GM18507 (cell line): ENCODE data around the gene ADCY5.

ENCODE experiments used
- DNase-seq: peaks from one replicate; pipeline ENCODE4 v3.0.0; 2011; ENCODE audit warnings: low read depth; ENCODE audit not compliant: insufficient read length; ENCODE audit errors: extremely low spot score
- FAIRE-seq: peaks from 2 replicates; lab custom pipeline; 2011; peaks lifted over from hg19 to GRCh38; lab: Jason Lieb, UNC

Gene ADCY5

DNA sequence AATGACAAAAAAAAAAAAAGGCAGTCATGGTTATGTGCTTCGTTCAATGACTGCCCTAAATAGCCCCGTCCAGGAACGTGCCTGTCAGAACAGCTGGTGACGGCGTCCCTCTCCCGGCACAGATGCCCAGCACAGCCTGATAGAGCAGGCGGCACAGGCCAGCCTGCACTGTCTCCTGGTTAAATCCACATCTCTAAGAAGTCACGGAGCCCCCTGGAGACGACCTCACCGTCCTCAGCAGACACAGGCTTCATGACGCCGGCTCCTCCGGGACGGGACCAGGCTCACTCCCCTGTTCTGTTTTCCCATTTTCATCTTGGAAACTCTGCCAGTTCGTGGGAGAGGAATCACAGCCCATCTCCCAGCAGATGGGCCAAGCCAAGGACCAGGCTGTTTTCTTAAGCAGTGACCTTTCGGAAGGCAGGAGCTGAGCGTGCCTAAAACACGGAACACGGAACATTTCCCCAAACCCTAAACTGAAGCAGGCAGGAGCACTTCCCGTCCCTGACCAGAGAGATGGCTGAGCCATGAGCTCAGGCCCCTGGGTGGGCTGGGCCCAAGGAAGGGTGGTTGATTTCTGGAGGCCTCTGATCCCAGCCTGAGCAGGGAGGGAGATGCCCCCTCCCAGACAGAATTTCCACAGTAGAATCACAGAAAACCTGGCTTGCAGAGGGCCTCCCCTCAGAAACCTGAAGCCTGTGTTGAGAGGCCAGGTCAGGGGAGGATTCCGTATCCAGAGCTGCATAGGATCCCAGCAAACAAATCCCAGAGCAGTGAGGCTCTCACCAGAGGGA, 35.9 kb downstream of the ADCY5 start:
- DNase-seq (no peak), FAIRE-seq (no peak)

GRCh38 chr3:123412076-123412475, 36.8 kb downstream of the ADCY5 start:
- FAIRE-seq (no peak), DNase-seq (no peak)

DNA sequence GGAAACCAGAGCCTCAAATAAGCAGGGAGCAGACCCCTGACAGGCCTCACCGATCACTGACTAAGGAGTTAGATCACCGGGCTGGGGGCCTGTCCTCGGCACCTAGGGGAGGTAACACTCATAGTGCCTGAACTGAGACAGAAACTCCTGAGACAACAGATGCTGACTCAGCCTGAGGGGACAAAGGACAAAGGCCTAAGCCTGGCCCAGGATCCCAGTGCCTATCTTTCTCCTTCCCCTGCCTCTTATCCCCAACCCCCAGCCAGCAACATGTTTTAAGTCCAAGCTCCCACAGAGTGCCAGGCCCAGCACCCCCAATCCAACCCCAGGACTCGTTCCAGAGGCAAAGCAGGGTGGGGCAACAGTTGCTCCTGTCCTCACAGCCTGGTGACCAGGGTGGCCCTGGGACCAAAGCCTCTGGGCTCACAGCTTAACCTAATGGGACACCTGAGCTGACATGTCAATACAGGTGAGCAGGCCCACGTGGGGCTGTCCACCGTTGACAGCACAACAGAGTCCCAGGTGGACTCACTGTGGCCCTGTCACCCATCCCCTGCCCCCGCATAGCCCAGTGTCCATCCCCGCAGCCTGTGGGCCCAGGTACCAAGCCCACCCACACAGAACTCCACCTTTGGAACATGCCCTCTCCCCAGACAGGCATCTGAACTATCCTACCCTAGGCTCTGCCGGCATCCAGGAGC, 37.4 kb downstream of the ADCY5 start:
- FAIRE-seq: no peak
- DNase-seq: no peak

GRCh38 chr3:123410149-123410515, 38.8 kb downstream of the ADCY5 start:
- DNase-seq: no peak
- FAIRE-seq: no peak

GRCh38 chr3:123409443-123410148, 39.3 kb downstream of the ADCY5 start:
- DNase-seq: no peak
- FAIRE-seq: no peak

DNA sequence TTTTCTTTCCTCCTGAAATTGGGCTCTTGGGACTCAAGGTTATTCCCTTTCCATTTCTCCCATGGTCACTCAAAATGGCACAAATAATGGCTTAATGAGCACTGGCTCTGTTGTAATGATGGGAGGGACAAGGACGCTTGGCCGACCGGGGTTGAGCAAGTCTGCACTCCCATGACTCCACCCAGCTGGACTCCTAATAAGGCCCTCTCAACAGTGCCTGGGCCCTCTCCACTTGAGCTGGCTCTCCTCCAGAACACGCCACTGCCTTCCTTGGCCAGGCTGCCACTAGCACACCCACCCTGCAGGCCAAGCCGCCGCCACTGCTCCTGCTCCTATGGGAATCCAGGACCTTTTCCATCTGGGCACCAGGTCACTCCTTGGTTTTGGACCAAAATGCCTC, 42.3 kb downstream of the ADCY5 start:
- FAIRE-seq (no peak), DNase-seq (no peak)

DNA sequence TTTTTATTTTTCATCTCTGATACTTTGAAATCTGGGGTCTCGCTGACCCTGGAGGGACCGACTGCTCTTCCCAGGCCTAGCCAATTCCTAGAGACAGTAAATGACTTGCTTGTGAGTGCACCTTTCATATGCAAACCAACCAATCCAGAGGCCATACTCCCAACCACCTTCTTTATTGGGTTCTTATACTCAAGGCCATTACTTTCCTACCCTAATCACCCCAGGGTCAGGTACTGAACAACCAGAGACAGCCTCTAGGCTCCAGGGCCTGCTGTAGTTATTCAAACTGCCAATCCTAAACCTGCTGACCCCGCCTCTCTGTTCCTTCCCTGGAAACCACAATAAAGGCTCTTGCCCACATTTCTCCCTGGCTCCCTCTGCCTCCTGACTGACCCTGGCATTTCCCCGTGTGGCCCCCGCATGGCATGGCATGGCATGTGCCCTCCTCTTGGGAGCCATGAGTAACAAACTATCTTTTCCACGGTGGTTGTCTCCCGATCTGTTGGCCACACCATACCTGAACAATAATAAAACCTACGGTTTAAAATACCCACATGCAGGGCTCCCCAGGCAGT, 42.9 kb downstream of the ADCY5 start:
- DNase-seq (no peak), FAIRE-seq (no peak)

DNA sequence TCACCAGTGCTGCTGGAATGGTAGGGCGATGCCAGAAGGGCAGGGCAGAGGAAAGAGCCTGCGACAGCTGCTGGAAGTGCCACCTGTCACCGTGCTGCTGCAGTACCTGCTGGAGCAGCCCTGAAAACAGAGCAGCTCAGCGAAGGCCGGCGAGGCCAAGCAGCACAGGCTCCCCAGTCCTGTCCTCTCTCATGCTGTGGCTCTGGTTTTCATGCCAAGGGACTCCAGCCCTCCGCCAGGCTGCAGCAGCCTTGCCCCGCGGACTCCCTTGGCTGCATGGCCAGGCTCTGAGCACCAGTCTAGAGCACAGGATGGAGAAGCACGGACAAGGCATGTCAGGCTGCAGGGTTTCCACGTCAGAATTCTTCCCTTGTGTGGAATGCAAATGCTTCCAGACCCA, 43.9 kb downstream of the ADCY5 start:
- DNase-seq (no peak), FAIRE-seq (no peak)

DNA sequence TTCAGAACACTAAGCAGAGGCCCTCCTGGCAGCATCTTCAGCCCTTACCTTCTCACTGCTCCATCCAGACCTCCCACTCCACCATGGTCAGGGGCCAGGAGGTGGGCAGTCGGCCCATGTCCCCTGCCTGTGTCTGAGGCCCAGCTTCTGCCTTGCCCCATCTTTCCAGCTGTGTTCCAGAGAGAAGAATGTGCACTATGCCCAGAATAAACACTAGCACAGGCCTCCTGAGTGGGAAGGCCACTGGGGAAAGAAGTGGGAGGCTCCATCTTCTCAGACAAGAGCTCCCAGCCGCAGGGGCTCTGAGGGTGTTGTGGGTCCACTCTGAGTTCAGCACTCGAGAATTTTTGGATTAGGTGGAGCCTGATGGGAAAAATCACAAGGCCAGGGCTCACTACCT, 44.5 kb downstream of the ADCY5 start:
- FAIRE-seq (no peak), DNase-seq (no peak)

- DNase-seq (no peak), FAIRE-seq (no peak)
These were observed 46.9 kb downstream of the ADCY5 start for GRCh38 chr3:123401836-123402530.

GRCh38 chr3:123400169-123400568, 48.7 kb downstream of the ADCY5 start:
- DNase-seq (no peak), FAIRE-seq (no peak)

- no peak for FAIRE-seq
- no peak for DNase-seq
These were observed 49.2 kb downstream of the ADCY5 start for GRCh38 chr3:123399653-123400052.

DNA sequence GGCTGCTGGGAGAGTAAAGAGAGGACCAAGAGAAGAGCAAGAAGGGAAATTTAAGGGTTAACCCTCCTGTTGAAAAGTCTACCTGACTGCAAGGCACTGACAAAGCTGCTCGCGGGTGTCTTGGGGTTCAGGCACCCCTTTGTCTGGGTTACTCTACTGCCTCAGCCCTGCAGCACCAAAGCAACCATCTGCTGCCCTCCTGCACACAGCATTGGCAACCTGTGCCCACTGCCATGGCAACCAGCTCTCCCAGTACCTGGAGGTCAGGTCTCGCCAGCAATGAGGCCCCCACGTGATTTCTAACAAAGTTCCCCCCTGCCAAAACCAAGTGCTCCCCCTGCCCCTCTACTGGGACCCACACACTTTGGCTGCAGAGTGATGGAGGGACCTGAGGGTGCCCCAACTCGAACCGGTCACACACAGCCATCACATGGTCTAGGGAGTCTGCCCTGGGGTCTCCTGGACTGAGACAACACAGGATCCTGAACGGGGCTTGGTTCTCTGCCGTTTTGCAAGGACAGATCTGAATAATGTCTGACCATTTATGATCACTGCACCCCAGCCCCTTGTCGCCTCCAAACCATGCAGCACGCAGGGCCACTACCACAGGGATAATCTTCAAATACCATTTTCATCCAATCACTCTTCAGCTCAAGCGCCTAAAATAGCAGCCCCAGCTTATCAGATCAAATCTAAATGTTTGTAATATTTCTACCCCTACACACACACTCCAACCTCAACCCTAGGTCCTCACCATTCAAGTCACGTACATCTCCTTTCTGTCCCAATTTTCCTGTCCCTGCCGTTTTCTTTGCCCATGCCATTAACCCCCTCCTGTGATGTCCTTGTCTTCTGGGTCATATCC, 50.7 kb downstream of the ADCY5 start:
- DNase-seq: no peak
- FAIRE-seq: no peak

- DNase-seq (no peak), FAIRE-seq (no peak)
These were observed 51.8 kb downstream of the ADCY5 start for GRCh38 chr3:123397050-123397590.

DNA sequence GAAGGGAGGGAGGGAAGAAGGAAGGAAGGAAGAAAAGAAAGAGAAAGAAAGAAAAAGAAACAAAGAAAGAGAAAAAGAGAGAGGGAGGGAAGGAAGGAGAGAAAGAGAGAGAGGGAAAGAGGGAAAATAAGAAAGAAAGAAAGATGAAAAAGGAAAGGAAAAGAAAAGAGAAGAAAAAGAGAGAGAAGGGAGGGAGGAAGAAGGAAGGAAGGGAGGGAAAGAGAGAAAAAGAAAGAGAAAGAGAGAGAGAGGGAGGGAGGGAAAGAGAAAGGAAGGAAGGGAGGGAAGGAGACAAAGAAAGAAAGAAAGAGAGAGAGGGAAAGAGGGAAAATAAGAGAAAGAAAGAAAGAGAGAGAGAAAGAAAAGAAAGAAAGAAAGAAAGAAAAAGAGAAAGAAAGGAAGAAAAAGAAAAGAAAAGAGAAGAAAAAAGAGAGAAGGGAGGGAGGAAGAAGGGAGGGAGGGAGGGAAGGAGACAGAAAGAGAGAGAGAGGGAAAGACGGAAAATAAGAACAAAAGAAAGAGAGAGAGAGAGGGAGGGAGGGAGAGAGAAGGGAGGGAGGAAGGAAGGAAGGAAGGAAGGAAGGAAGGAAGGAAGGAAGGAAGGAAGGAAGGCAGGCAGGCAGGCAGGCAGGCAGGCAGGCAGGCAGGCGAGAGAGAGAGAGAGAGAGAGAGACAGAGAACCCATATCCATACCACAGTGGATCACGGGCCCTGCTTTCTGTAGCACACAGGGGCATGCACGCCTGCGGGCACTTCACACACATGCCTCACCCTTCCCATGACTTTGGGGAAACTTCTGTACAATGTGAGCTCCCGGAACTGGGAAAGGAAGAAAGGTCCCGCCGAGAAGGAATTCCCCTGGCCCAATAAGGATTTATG, 52.5 kb downstream of the ADCY5 start:
- no peak for DNase-seq
- no peak for FAIRE-seq

GRCh38 chr3:123395235-123395634, 53.7 kb downstream of the ADCY5 start:
- FAIRE-seq (no peak), DNase-seq (no peak)

DNA sequence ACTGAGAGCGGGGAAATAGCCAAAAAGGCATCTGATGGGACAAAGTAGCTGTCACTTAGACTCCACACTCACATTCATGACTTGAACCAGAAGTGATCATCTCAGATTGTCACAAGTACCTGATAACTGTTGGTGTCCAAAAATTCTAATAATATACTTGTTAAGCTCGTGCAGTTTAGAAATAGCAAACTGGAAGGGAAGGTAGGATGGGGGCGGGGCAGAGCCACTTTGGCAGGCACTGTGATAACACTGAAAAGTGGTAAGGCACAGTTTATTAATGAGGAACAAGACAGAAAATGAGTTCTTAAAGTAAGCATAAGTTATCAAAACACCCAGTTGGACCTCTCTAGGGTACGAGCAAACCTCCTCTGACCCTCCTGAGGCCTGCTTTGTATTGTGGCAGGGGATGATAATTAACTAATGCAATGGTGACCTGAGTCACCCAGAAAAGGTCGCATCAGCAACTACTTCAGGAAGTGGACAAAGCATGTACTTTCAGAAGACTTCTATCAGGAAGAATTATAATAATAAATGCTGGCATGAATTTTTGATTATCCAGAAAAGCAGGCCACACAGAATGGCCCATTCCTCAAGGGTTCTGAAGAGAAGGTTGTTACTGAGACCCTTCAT, 54.4 kb downstream of the ADCY5 start:
- FAIRE-seq (no peak), DNase-seq (no peak)
